GM21367 (cell line): Measurements from ENCODE around the gene UBL5.

ENCODE experiments used
- ATAC-seq: cut with Tn5 transposase; IDR thresholded peaks from one replicate; pipeline ENCODE4 v1.9.1; 2021; ENCODE audit not compliant: unreplicated experiment

UBL5 gene

GRCh38 chr19:9850235-9850959 lies 22.7 kb downstream of the UBL5 start:
- no peak for ATAC-seq

GRCh38 chr19:9854282-9854846 lies 26.6 kb downstream of the UBL5 start:
- ATAC-seq = no peak

GRCh38 chr19:9856609-9857008 lies 28.9 kb downstream of the UBL5 start:
- ATAC-seq = no peak

GRCh38 chr19:9857076-9857721 lies 29.5 kb downstream of the UBL5 start:
- no peak for ATAC-seq

- no peak for ATAC-seq
Observed at GRCh38 chr19:9857920-9858746, 30.4 kb downstream of the UBL5 start.

- ATAC-seq = no peak
Observed at GRCh38 chr19:9858766-9859165, 31.0 kb downstream of the UBL5 start.

- no peak for ATAC-seq
Observed at GRCh38 chr19:9860407-9860806, 32.7 kb downstream of the UBL5 start.

GRCh38 chr19:9861503-9861902 lies 33.8 kb downstream of the UBL5 start:
- no peak for ATAC-seq

GRCh38 chr19:9862938-9863337 lies 35.2 kb downstream of the UBL5 start:
- ATAC-seq = no peak

GRCh38 chr19:9863759-9864158 lies 36.0 kb downstream of the UBL5 start:
- ATAC-seq = no peak

GRCh38 chr19:9865732-9866501 lies 38.2 kb downstream of the UBL5 start:
- no peak for ATAC-seq

- no peak for ATAC-seq
Observed at GRCh38 chr19:9868983-9869617, 41.4 kb downstream of the UBL5 start.

- ATAC-seq = no peak
Observed at GRCh38 chr19:9871626-9872338, 44.1 kb downstream of the UBL5 start.

GRCh38 chr19:9872618-9873242 lies 45.0 kb downstream of the UBL5 start:
- ATAC-seq = no peak

- no peak for ATAC-seq
Observed at GRCh38 chr19:9875031-9875627, 47.4 kb downstream of the UBL5 start.

GRCh38 chr19:9875796-9876195 lies 48.1 kb downstream of the UBL5 start:
- ATAC-seq = no peak

- no peak for ATAC-seq
Observed at GRCh38 chr19:9877780-9878510, 50.2 kb downstream of the UBL5 start.

- ATAC-seq = no peak
Observed at GRCh38 chr19:9878511-9879196, 50.9 kb downstream of the UBL5 start.
